Measurements from ENCODE around the gene SRSF6. TPM values are rescaled to one million over a fixed set of nuclear protein-coding genes. Genes with fewer than 3 reads are reported as not detected.
"Not testable (repeated sequence)": the region's sequence is repeated elsewhere in the genome, so short reads cannot be mapped to it uniquely, and the experiment has no call there.

The SRSF6 gene
- 124 TPM for total RNA-seq

DNA sequence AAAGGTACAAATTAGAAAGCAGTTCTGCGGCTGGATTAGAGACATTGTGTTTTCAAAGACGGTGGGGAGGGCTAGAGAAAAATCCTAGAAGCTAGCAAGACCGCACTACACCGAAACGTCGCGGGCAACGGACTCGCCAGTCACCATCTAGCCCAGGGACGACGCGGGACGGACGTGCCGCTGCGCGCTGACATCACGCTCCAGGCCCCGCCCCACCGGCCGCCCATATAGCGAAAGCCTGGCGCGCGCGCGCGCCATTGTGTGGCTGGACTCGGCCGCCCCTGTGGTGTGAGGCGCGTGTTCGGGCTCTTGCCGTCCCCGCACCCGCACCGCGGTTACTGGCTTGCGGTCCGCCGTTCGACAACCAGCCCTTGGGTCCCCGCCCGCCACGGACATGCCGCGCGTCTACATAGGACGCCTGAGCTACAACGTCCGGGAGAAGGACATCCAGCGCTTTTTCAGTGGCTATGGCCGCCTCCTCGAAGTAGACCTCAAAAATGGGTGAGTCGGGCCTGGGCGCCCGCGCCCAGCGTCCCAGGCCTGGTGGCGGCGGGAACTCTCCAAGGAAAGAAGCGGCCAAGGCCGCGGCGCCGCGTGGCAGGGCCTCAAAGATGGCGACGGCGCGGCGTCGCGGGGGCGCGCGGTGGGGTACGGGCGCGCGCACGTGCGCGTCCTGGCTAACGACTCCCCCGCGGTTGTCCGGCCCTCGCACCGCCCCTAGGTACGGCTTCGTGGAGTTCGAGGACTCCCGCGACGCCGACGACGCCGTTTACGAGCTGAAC is at the start of gene SRSF6:
Gene SRSF6 (plus strand): TSS at position 257 of the 782 bp plus-strand sequence. CDS start 138 bp downstream, at position 395.
- peaks cover 14% of the 10 kb centered on the region for H3K4me1 ChIP-seq (ENCODE audit: insufficient read depth, low read length)
- H3K4me3 ChIP-seq (ENCODE audit: low read length), result peak within 1 kb of the TSS; percentile 98
- peaks cover 3% of the 10 kb centered on the region for H3K27me3 ChIP-seq (ENCODE audit: insufficient read depth, low read length)
- H3K9me3 ChIP-seq (ENCODE audit: low read depth, low read length), result no peaks in the 10 kb centered on the region

DNA sequence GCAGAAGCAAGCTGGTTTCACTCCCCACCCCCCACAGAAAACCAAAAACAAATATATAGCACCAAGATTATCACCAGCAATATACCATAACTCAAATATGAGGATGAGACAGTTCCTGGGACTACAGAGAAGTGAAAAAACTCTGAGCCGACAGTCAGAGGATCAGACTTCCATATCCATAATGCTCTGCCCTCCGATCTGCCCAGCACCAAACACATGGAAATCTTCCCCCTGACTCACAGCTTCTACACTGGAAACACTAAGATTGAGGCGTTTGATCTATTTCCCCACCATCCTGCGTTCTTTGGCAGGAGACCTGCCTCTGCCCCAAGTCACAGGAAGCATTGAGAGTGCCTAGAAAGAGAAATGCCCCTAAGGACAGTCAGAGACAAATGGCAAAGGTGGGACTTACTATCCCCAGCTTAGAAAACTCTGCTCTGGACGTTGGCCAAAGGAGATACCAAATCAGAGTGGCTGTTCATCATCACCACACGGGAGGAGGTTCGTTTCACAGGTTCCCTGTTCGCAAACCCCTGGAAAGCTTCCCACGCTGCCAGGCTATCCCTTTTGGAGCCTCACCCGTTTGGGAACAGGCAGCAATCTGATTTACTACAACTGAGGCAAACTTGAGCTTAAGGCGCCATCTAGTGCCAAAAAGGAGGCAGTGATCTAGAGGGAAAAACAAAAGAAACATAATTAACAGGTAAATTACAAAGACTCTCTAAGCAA is 48.7 kb upstream of the SRSF6 start:
- Histone ChIP-seq H3K9me3 (ENCODE audit: low read depth, low read length) (peaks cover 5% of the 10 kb centered on the region), H3K4me3 (ENCODE audit: low read length) (no peak overlapping the region), H3K27me3 (ENCODE audit: insufficient read depth, low read length) (peaks cover 13% of the 10 kb centered on the region), H3K4me1 (ENCODE audit: insufficient read depth, low read length) (no peaks in the 10 kb centered on the region)

DNA sequence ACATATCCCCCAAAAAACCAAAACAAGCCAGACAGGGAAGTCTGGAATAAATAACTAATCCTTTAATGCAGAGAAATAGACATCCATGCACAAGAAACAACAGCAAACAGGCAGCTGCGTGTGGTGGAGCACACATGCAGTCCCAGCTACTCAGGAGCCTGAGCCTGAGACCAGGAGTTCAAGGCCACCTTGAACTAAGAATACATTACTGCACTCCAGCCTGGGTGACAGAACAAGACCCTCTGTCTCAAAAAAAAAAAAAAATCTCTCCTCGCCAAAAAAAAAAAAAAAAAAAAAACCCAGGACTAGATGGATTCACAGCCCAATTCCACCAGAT is 48.2 kb upstream of the SRSF6 start:
- Histone ChIP-seq H3K27me3 (ENCODE audit: insufficient read depth, low read length) (peaks cover 13% of the 10 kb centered on the region), H3K9me3 (ENCODE audit: low read depth, low read length) (peaks cover 5% of the 10 kb centered on the region), H3K4me3 (ENCODE audit: low read length) (no peak overlapping the region), H3K4me1 (ENCODE audit: insufficient read depth, low read length) (no peaks in the 10 kb centered on the region)

DNA sequence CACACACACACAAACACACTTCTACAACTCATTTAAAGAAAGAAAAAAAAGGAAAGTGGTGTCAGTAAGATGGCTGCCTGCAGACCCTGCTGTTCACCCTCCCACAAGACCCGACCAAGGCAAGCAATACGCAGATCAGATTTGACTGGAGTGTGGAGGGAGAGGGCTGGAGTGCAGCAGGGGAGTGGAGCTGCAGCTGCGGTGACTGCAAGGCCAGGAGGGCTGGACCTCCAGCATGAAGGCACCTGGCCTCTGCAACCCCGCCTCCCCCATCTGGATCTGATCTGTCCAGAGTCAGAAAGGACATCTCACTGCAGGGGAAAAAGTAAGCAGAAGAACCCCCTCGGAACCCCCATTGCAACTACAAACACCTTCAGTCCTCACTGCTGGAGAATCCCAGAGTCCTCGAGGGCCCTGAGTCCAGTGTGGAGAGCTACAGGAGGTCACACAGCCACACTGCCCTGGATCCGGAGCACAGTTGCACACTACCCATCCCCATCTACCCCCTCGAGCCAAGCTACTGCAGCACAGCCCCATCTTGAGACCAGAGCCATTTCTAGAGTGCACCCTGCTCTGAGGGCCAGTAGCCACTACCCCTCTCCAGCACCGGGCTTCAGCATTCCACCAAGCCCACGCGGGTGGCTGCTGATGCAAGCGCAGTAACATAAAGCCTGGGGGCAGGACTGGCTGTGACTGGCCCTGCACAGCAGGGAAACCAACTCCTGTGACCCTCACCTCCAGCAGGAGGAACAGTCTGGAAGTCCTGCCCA is 41.9 kb upstream of the SRSF6 start:
- Histone ChIP-seq H3K9me3 (ENCODE audit: low read depth, low read length) (peaks cover 24% of the 10 kb centered on the region), H3K27me3 (ENCODE audit: insufficient read depth, low read length) (no peaks in the 10 kb centered on the region), H3K4me1 (ENCODE audit: insufficient read depth, low read length) (no peaks in the 10 kb centered on the region), H3K4me3 (ENCODE audit: low read length) (no peak overlapping the region)

DNA sequence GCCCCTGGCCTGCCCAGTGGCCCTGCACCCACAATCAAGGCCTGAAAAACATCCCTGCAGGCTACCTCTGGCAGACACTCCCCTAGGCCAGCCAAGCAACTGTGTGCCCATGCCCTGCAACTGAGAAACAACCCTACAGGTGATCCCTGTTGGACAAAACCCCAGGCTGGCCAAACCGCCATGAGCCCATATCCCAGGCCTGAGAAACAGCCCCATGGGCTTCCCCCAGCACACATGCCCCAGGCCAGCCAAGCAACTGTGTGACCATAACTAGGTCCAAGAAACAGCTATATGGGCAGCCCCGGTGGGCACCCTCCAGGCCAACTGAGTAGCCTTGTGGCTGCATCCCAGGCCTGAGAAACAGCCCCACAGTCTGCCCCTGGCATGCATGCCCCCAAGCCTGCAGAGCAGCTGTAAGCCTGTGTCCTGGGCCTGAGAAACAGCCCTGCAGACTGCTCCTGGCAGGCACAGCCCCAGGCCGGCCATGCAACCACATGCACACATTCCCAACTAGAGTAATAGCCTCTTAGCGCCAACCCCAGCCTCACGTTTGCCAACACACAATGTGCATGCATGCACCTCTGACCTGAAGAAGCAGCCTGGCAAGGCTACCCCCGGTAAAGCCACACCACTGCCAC is 41.0 kb upstream of the SRSF6 start:
- H3K4me3 ChIP-seq (ENCODE audit: low read length), result no peak overlapping the region
- H3K9me3 ChIP-seq (ENCODE audit: low read depth, low read length), result peaks cover 26% of the 10 kb centered on the region
- no peaks in the 10 kb centered on the region for H3K27me3 ChIP-seq (ENCODE audit: insufficient read depth, low read length)
- H3K4me1 ChIP-seq (ENCODE audit: insufficient read depth, low read length), result no peaks in the 10 kb centered on the region

DNA sequence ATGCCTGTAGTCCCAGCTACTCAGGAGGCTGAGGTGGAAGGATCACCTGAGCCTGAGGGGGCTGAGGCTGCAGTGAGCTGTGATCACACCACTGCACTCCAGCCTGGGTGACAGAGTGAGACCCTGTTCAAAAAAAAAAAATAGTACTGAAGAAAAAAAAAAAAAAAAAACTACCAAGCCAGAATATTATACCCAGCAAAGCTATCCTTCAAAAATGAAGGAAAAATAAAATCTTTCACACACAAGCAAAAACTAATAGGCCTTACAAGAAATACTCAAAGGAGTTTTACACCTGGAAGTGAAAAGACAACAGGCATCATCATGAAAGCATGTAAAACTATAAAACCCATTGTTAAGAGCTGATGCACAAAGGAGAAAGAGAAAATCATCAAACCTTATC is 37.5 kb upstream of the SRSF6 start:
- Histone ChIP-seq H3K9me3 (ENCODE audit: low read depth, low read length) (peaks cover 26% of the 10 kb centered on the region), H3K27me3 (ENCODE audit: insufficient read depth, low read length) (no peaks in the 10 kb centered on the region), H3K4me3 (ENCODE audit: low read length) (no peak overlapping the region), H3K4me1 (ENCODE audit: insufficient read depth, low read length) (no peaks in the 10 kb centered on the region)

DNA sequence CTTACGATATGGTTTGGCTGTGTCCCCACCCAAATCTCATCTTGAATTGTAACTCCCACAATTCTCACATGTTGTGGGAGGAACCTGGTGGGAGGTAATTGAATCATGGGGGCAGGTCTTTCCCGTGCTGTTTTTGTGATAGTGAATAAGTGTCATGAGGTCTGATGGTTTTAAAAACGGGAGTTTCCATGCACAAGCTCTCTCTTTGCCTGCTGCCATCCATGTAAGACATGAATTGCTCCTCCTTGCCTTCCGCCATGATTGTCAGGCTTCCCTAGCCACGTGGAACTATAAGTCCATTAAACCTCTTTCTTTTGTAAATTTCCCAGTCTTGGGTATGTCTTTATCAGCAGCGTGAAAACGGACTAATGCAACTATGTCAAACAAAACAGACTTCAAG is 36.8 kb upstream of the SRSF6 start:
- not testable (repeated sequence) for H3K4me1 ChIP-seq (ENCODE audit: insufficient read depth, low read length); H3K27me3 ChIP-seq (ENCODE audit: insufficient read depth, low read length); H3K4me3 ChIP-seq (ENCODE audit: low read length)
- peaks cover 26% of the 10 kb centered on the region for H3K9me3 ChIP-seq (ENCODE audit: low read depth, low read length)

DNA sequence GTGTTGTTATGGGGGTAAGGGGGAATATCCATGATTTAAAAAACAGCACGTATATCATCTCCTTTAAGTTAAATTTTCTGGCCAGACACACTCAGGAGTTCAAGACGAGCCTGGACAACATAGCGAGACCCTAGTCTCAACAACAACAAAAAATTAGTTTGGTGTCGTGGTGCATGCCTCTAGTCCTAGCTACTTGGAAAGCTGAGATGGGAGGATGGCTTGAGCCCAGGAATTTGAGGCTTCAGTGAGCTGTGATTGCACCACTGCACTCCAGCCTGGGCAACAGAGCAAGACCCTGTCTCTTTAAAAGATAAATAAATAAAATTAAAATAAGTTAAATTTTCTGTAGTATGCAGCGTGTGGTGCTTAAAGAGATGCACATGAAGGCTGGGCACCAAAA is 31.5 kb upstream of the SRSF6 start:
- H3K27me3 ChIP-seq (ENCODE audit: insufficient read depth, low read length), result no peaks in the 10 kb centered on the region
- no peak overlapping the region for H3K4me3 ChIP-seq (ENCODE audit: low read length)
- H3K4me1 ChIP-seq (ENCODE audit: insufficient read depth, low read length), result no peaks in the 10 kb centered on the region
- H3K9me3 ChIP-seq (ENCODE audit: low read depth, low read length), result no peaks in the 10 kb centered on the region

DNA sequence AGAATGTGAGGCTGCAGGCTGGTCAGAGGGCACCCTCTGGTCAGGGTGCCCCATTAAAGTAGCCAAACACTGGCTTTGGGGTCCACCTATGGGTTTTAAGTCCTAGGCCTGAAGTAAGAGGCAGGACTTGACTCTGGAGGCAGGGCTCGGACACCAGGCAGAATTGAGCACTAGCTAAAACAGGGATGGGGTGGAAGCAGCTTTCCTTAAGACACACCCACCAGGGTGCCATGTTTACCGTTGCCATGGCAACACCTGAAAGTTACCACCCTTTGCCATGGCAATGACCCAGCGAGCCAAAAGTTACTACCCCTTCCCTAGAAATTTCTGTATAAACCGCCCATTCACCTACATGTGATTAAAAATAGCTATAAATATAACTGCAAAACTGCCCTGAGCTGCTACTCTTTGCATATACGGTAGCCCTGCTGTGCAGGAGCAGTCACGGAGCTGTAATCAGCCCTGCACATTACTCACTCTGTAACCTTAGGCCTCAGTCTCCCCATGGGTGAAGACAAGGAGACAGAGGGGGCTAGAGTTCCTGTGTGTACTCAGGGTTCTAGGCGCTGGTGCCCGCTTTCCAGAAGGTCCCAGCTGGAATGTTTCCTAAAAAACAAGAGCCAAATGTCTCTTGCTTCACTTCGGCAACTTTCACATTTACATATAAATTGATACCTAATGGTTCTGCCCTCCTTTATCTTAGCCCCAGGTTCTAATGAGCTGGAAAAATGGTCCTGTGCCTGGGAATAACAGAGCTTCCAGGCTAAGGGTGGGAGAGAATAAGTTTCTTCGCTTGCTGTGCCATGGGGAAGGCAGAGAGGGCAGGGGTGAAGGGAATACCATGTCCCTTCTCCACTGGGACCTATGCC is 27.2 kb upstream of the SRSF6 start:
- no peak overlapping the region for H3K4me3 ChIP-seq (ENCODE audit: low read length)
- no peaks in the 10 kb centered on the region for H3K9me3 ChIP-seq (ENCODE audit: low read depth, low read length)
- H3K4me1 ChIP-seq (ENCODE audit: insufficient read depth, low read length), result no peaks in the 10 kb centered on the region
- H3K27me3 ChIP-seq (ENCODE audit: insufficient read depth, low read length), result no peaks in the 10 kb centered on the region

DNA sequence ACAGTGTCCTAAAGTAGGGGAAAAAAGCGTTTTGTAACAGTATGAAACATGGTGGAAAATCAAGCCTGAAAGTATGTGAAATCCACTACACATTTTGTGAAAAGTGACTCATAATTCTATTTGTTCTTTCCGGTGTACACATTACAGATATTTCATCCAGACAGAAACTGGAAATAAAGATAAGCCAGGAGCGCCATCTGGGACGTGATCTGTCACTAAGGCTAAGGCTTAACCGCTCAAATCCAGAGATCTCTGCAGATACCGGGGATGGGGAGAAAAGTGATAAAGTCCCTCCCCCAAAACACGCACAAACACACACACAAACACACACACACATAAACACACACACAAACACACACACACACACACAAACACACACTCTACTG is 26.6 kb upstream of the SRSF6 start:
- no peaks in the 10 kb centered on the region for H3K9me3 ChIP-seq (ENCODE audit: low read depth, low read length)
- H3K4me3 ChIP-seq (ENCODE audit: low read length), result no peak overlapping the region
- no peaks in the 10 kb centered on the region for H3K4me1 ChIP-seq (ENCODE audit: insufficient read depth, low read length)
- H3K27me3 ChIP-seq (ENCODE audit: insufficient read depth, low read length), result no peaks in the 10 kb centered on the region

DNA sequence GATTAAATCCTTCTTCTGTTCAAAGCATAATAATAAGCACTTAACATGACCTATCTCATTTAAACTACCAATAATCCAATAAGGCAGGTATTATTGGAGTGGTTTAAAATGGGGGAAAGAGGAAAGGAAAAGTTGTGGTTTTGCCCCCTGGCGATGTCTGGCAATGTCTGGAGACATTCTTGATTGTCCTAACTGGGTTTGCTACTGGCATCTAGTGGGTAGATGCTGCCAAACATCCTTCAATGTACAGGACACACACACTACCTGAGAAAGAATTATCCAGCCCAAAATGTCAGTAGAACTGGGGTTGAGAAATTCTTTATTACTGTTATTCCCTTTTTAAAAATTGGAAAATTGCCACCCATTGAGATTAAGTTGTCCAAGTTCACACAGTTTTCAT is 25.2 kb upstream of the SRSF6 start:
- H3K27me3 ChIP-seq (ENCODE audit: insufficient read depth, low read length), result no peaks in the 10 kb centered on the region
- no peaks in the 10 kb centered on the region for H3K4me1 ChIP-seq (ENCODE audit: insufficient read depth, low read length)
- no peaks in the 10 kb centered on the region for H3K9me3 ChIP-seq (ENCODE audit: low read depth, low read length)
- H3K4me3 ChIP-seq (ENCODE audit: low read length), result no peak overlapping the region

DNA sequence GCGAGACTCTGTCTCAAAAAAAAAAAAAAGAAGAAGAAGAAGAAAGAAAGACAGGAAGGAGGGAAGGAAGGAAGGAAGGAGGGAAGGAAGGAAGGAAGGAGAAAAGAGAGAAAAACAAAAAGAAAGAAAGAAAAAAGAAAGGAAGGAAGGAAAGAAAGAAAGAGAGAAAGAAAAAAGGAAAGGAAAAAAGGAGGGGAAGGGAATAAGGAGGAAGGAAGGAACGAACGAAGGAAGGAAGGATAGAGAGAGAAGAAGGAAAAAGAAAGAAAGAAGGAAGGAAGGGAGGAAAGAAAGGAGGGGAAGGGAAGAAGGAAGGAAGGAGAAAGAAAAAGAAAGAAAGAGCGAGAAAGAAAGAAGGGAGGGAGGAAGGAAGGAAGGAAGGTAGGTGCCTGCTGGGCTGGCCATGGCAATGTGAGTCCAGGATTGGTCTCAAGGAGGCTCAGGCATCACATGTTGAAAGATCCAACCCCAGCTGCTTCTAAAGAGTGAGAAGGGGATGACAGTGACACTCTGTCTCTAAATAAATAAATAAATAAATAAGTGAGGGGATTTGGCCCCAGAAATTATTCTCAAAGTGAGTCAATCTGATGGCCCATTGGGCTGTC is 24.3 kb upstream of the SRSF6 start:
- Histone ChIP-seq H3K4me1 (ENCODE audit: insufficient read depth, low read length) (no peaks in the 10 kb centered on the region), H3K27me3 (ENCODE audit: insufficient read depth, low read length) (no peaks in the 10 kb centered on the region), H3K4me3 (ENCODE audit: low read length) (no peak overlapping the region), H3K9me3 (ENCODE audit: low read depth, low read length) (no peaks in the 10 kb centered on the region)

DNA sequence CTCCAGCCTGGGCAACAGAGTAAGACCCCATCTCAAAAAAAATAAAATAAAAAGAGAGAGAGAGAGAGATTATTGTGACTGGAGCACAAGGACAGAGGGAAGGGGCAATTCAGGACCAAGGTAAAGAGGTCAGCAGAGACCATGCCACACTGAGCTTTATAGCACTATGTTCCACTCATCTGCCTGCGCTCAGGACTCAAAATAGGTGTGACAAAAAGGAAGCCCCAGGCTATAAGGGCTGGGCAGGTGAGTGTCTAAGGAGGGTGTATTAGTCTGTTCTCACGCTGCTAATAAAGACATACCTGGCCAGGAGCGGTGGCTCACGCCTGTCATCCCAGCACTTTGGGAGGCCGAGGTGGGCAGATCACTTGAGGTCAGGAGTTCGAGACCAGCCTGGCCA is 23.1 kb upstream of the SRSF6 start:
- H3K4me3 ChIP-seq (ENCODE audit: low read length), result no peak overlapping the region
- H3K27me3 ChIP-seq (ENCODE audit: insufficient read depth, low read length), result no peaks in the 10 kb centered on the region
- H3K9me3 ChIP-seq (ENCODE audit: low read depth, low read length), result no peaks in the 10 kb centered on the region
- H3K4me1 ChIP-seq (ENCODE audit: insufficient read depth, low read length), result no peaks in the 10 kb centered on the region
